ENCODE measurements around the gene TPPP3.

The TPPP3 gene

GRCh38 chr16:67425580-67425979 lies 32.3 kb upstream of the TPPP3 start:
- Histone ChIP-seq H3K79me2 (ENCODE audit: low read length) (no peaks in the 10 kb centered on the region), H3K36me3 (replicated peaks; ENCODE audit: insufficient read depth, low read length) (no peaks in the 10 kb centered on the region), H3K4me1 (ENCODE audit: low read length) (no peaks in the 10 kb centered on the region), H3K9me2 (replicated peaks; ENCODE audit: insufficient read depth, low read length) (no peaks in the 10 kb centered on the region), H3K9ac (ENCODE audit: low read length) (no peak overlapping the region), H4K20me1 (ENCODE audit: insufficient read depth, low read length) (no peaks in the 10 kb centered on the region), H3K27me3 (replicated peaks; ENCODE audit: insufficient read depth, low read length) (peaks cover 62% of the 10 kb centered on the region), H3K4me2 (ENCODE audit: low read depth, low read length) (no peak overlapping the region), H3K4me3 (ENCODE audit: low read length) (no peak overlapping the region), H2AFZ (ENCODE audit: low read length) (no peak overlapping the region), H3F3A (ENCODE audit: insufficient read depth, low read length) (no peaks in the 10 kb centered on the region), H3K9me3 (replicated peaks; ENCODE audit: insufficient read depth, low read length) (no peaks in the 10 kb centered on the region), H3K27ac (ENCODE audit: low read length) (no peak overlapping the region)
- TF ChIP-seq CTCF (IDR thresholded peaks at IDR 0.05; ENCODE audit: low read length) (no peak), EZH2 (optimal IDR thresholded peaks at IDR 0.05; ENCODE audit: low read depth, low read length) (no peak), EZH2phosphoT487 (IDR thresholded peaks at IDR 0.05; ENCODE audit: low read length) (no peak)
- no peak for DNase-seq

DNA sequence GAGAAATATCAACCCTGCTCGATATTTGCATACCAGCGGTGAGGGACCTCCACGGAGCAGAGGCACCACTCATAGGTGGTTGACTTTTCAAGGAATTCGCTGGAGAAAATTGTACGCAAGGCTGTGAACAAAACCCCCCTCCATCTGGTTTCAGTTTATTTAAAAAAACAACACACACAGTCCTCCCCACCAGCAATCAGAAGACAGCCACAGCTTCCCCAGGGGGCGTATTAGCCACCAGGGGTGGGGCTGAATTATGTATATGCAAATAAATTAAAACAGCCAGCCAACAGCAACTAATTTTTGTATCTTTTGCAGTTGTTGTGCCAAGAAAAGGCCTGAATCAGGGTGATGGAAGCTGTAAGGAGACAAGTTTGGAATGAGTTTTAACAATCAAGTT lies 31.8 kb upstream of the TPPP3 start:
- Histone ChIP-seq H3K4me2 (ENCODE audit: low read depth, low read length) (no peak overlapping the region), H3K4me1 (ENCODE audit: low read length) (no peaks in the 10 kb centered on the region), H2AFZ (ENCODE audit: low read length) (no peak overlapping the region), H3F3A (ENCODE audit: insufficient read depth, low read length) (no peaks in the 10 kb centered on the region), H4K20me1 (ENCODE audit: insufficient read depth, low read length) (no peaks in the 10 kb centered on the region), H3K27me3 (replicated peaks; ENCODE audit: insufficient read depth, low read length) (peaks cover 57% of the 10 kb centered on the region), H3K27ac (ENCODE audit: low read length) (no peak overlapping the region), H3K9me3 (replicated peaks; ENCODE audit: insufficient read depth, low read length) (no peaks in the 10 kb centered on the region), H3K79me2 (ENCODE audit: low read length) (no peaks in the 10 kb centered on the region), H3K4me3 (ENCODE audit: low read length) (no peak overlapping the region), H3K9ac (ENCODE audit: low read length) (no peak overlapping the region), H3K9me2 (replicated peaks; ENCODE audit: insufficient read depth, low read length) (no peaks in the 10 kb centered on the region), H3K36me3 (replicated peaks; ENCODE audit: insufficient read depth, low read length) (no peaks in the 10 kb centered on the region)
- no peak for TF ChIP-seq EZH2 (optimal IDR thresholded peaks at IDR 0.05; ENCODE audit: low read depth, low read length)
- TF ChIP-seq CTCF (IDR thresholded peaks at IDR 0.05; ENCODE audit: low read length), result no peak
- TF ChIP-seq EZH2phosphoT487 (IDR thresholded peaks at IDR 0.05; ENCODE audit: low read length), result no peak
- DNase-seq, result no peak

DNA sequence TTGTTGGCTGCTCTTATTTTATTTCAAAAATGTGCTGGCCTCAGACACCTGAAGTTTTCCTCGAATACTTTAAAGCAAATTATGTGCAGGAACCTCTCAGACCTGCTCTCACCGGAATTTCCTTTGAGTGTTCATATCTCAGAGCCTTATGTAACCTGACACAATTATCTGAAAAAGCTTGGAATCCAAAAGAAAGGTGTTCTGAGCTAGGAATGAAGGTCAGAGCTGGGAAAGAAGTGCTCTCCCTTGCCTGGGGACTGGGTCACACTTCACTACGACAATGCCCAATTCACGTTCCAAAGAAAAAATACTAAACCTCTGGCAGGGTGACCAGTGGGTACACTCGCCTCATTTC lies 30.9 kb upstream of the TPPP3 start:
- Histone ChIP-seq H3K27ac (ENCODE audit: low read length) (no peak overlapping the region), H3K4me3 (ENCODE audit: low read length) (no peak overlapping the region), H3K4me1 (ENCODE audit: low read length) (no peaks in the 10 kb centered on the region), H3K27me3 (replicated peaks; ENCODE audit: insufficient read depth, low read length) (peaks cover 58% of the 10 kb centered on the region), H3K9me3 (replicated peaks; ENCODE audit: insufficient read depth, low read length) (no peaks in the 10 kb centered on the region), H3K9ac (ENCODE audit: low read length) (no peak overlapping the region), H4K20me1 (ENCODE audit: insufficient read depth, low read length) (no peaks in the 10 kb centered on the region), H3K4me2 (ENCODE audit: low read depth, low read length) (no peak overlapping the region), H2AFZ (ENCODE audit: low read length) (no peak overlapping the region), H3K9me2 (replicated peaks; ENCODE audit: insufficient read depth, low read length) (no peaks in the 10 kb centered on the region), H3K79me2 (ENCODE audit: low read length) (no peaks in the 10 kb centered on the region), H3F3A (ENCODE audit: insufficient read depth, low read length) (no peaks in the 10 kb centered on the region), H3K36me3 (replicated peaks; ENCODE audit: insufficient read depth, low read length) (no peaks in the 10 kb centered on the region)
- no peak for DNase-seq
- TF ChIP-seq EZH2 (optimal IDR thresholded peaks at IDR 0.05; ENCODE audit: low read depth, low read length) (no peak), CTCF (IDR thresholded peaks at IDR 0.05; ENCODE audit: low read length) (no peak), EZH2phosphoT487 (IDR thresholded peaks at IDR 0.05; ENCODE audit: low read length) (no peak)

Measured in MM.1S (cell line).